ENCODE measurements around the gene C14orf180.

GRCh38 chr14:104609666-104610065 lies 30.1 kb downstream of the C14orf180 start:
- TF ChIP-seq CTCF (IDR thresholded peaks at IDR 0.05; ENCODE audit: insufficient read depth, low read length, poor library complexity, severe bottlenecking), result no peak
- TF ChIP-seq EZH2phosphoT487 (conservative IDR thresholded peaks at IDR 0.05; ENCODE audit: low read length), result no peak

All from SU-DHL-6 (cell line).